ENCODE results near the gene FBXO3.

Gene FBXO3

DNA sequence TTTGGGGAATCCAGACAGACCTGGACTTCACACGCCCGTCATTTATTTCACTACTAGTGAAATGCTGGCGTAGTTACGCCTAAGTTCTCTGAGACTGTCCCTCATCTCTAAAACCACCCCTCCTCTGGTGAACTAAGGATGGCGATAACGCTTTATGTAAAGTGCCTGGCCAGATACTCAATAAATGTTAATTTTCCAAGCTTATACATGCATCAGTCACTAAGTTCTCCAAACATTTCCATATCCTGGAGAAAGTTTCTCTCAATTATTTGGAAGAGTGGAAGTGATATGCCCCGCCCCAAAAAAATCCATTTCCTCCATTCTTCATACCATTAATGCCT is 1.1 kb upstream of the FBXO3 start:
- no peak overlapping the region for H3K27ac ChIP-seq
- peaks cover under 1% of the 10 kb centered on the region; the same call in 1 of the 2 replicates for H3K36me3 ChIP-seq
- TF ChIP-seq CTCF (IDR thresholded peaks at IDR 0.05; ENCODE audit: low read depth, low read length) = no peak
- H3K4me3 ChIP-seq (ENCODE audit: low read depth, low read length) = peak overlapping the region; percentile 80
- H3K9me3 ChIP-seq (ENCODE audit: severe bottlenecking) = no peaks in the 10 kb centered on the region
- H3K27me3 ChIP-seq (ENCODE audit: insufficient read depth, low read depth, severe bottlenecking) = no peaks in the 10 kb centered on the region
- DNase-seq = no peak

DNA sequence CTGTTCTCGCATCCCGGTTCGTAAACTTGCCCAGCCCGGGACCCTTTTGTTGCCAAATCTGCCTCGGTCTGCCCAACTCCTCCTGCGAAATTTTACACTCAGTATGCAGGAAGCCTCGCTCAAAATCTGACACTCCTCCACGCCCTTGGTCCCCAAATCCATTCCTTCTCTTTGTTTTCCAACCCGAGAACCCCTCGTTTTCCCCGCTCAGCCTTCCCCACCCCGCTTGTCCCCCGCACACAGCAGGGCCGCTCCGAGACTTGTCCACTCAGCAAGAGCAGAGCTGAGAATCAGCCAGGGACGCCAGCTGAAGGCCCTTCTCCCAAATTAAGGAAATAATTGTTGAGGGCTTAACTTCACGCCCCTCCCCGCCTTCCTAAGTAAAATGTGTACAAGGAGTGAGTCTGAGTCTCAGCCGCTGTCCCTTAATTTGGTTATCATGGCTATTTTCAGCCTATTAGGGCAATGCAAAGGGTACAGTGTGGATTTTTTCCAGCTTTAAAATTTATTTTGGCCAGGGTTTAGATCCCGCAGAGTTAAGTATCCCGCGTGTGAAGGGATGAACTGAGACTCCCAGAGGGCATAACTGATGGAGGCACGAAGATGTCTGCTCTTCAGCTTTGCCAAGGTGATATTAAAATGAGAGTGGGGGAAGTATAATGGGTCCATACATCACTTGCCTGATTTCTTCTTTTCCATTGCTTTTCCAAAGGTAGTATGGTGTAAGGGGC is 581 bp upstream of the FBXO3 start:
- no peak for DNase-seq
- Histone ChIP-seq H3K27me3 (ENCODE audit: insufficient read depth, low read depth, severe bottlenecking) (no peaks in the 10 kb centered on the region), H3K36me3 (peaks cover 6% of the 10 kb centered on the region; the same call in 1 of the 2 replicates), H3K4me3 (ENCODE audit: low read depth, low read length) (peak overlapping the region; percentile 80), H3K9me3 (ENCODE audit: severe bottlenecking) (no peaks in the 10 kb centered on the region), H3K27ac (peak overlapping the region; percentile 57)
- no peak for TF ChIP-seq CTCF (IDR thresholded peaks at IDR 0.05; ENCODE audit: low read depth, low read length)

DNA sequence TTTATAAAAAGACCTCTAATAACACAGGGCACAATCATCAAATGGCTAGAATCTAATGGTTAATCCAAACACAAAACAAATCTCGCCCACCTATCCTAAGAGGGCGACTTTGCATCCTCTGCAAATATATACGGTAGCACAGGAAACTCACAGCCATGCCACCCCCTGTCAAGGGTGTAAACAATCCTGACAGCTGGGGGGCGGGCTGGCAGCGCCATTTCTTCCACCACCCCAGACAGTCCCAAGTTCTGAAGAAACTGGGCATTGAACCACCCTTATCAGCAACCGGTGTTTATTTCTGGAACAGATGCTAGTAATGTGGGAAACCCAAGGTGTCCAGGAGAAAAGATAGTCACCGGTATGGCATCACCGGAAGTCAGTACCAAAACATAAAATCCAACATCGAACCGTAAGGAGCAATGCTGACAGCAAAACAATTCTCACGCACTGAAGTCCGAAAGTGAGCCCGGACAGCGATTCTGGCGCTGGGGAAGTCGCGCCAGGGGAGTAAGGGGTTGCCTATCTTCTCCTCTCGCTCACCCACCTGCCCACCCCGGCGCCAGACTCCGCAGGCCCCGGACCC is 825 bp downstream of the FBXO3 start:
- TF ChIP-seq CTCF (IDR thresholded peaks at IDR 0.05; ENCODE audit: low read depth, low read length) = no peak
- Histone ChIP-seq H3K9me3 (ENCODE audit: severe bottlenecking) (no peaks in the 10 kb centered on the region), H3K27me3 (ENCODE audit: insufficient read depth, low read depth, severe bottlenecking) (no peaks in the 10 kb centered on the region), H3K4me3 (ENCODE audit: low read depth, low read length) (peak overlapping the region; percentile 80), H3K27ac (no peak overlapping the region), H3K36me3 (peaks cover 12% of the 10 kb centered on the region)
- no peak for DNase-seq

DNA sequence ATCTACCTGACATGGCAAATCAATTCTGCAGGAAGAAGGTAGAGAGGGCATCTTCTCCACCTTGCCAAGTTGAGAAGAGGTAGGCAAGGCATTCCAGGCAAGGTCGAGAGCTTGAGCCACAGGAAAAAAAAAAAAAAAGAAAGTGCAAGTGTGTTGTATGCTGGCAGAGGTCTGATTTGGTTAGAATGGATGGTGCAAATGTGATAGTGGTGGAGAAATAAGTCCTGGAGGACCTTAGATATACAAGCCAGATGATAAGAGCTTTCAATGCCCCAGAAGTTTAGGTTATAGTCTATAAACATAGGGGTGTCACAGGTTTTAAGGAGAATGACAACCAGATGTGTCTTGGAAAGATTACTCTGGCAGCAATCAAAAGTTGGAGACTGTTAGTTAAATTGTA is 1.4 kb downstream of the FBXO3 start:
- no peak for DNase-seq
- no peak overlapping the region for H3K4me3 ChIP-seq (ENCODE audit: low read depth, low read length)
- no peak for TF ChIP-seq CTCF (IDR thresholded peaks at IDR 0.05; ENCODE audit: low read depth, low read length)
- no peaks in the 10 kb centered on the region for H3K27me3 ChIP-seq (ENCODE audit: insufficient read depth, low read depth, severe bottlenecking)
- H3K36me3 ChIP-seq = peaks cover 18% of the 10 kb centered on the region
- H3K27ac ChIP-seq = no peak overlapping the region
- no peaks in the 10 kb centered on the region for H3K9me3 ChIP-seq (ENCODE audit: severe bottlenecking)

- Histone ChIP-seq H3K27me3 (ENCODE audit: insufficient read depth, low read depth, severe bottlenecking) (no peaks in the 10 kb centered on the region), H3K36me3 (peaks cover 24% of the 10 kb centered on the region), H3K9me3 (ENCODE audit: severe bottlenecking) (no peaks in the 10 kb centered on the region), H3K4me3 (ENCODE audit: low read depth, low read length) (no peak overlapping the region), H3K27ac (no peak overlapping the region)
- no peak for DNase-seq
- TF ChIP-seq CTCF (IDR thresholded peaks at IDR 0.05; ENCODE audit: low read depth, low read length) = no peak
These were observed 2.0 kb downstream of the FBXO3 start for GRCh38 chr11:33772300-33772699.
